ENCODE data around the gene UQCRQ. TPM values are rescaled to one million over a fixed set of nuclear protein-coding genes. Genes with fewer than 3 reads are reported as not detected.

Gene UQCRQ
- total and polyA plus RNA-seq, 12 donors, result 141 to 807 (median 522) TPM

- 81 to 95% (median 88%) methylated on average over 11 to 15 of the region's 15 CpGs for WGBS, 4 donors
- H3K36me3 ChIP-seq (replicated peaks in 1 of 2), result no peaks in the 10 kb centered on the region
- intact Hi-C loops (cut with DNase I), result loop anchor here in 1 of 2 donors (5.0 kb wide), 1 partner anchor 36 kb away; the partner anchor contains the start of genes GDF9 and UQCRQ
- no peak for DNase-seq
- H3K9me3 ChIP-seq (replicated peaks in 1 of 3), result no peaks in the 10 kb centered on the region
- H3K4me1 ChIP-seq (replicated peaks in 1 of 2), result peaks cover 6 to 7% of the 10 kb centered on the region in 2 donors
- H3K4me3 ChIP-seq, result peak overlapping the region in 1 of 4 donors; percentile 81
- H3K27me3 ChIP-seq, result no peaks in the 10 kb centered on the region
- TF ChIP-seq POLR2A (IDR thresholded peaks at IDR 0.05), result no peak
- TF ChIP-seq CTCF (IDR thresholded peaks at IDR 0.05), result no peak
- peak overlapping the region in 1 of 5 donors; percentile 81 for H3K27ac ChIP-seq
Observed at GRCh38 chr5:132831095-132831860, 35.2 kb upstream of the UQCRQ start.

GRCh38 chr5:132832612-132833011 is 33.8 kb upstream of the UQCRQ start:
- intact Hi-C loops (cut with DNase I), result loop anchor here in 1 of 2 donors (5.0 kb wide), 1 partner anchor 35 kb away; the partner anchor contains the start of genes GDF9 and UQCRQ
- TF ChIP-seq POLR2A (IDR thresholded peaks at IDR 0.05) (no peak), CTCF (IDR thresholded peaks at IDR 0.05) (no peak)
- 85 to 95% (median 88%) methylated on average over 5 of the region's 5 CpGs for WGBS, 4 donors
- peaks cover 6 to 7% of the 10 kb centered on the region in 2 donors for H3K4me1 ChIP-seq (replicated peaks in 1 of 2)
- no peak overlapping the region for H3K27ac ChIP-seq
- H3K9me3 ChIP-seq (replicated peaks in 1 of 3), result no peaks in the 10 kb centered on the region
- no peaks in the 10 kb centered on the region for H3K36me3 ChIP-seq (replicated peaks in 1 of 2)
- H3K27me3 ChIP-seq, result no peaks in the 10 kb centered on the region
- H3K4me3 ChIP-seq, result no peak overlapping the region
- no peak for DNase-seq

GRCh38 chr5:132834057-132834456 is 32.4 kb upstream of the UQCRQ start:
- H3K4me1 ChIP-seq (replicated peaks in 1 of 2), result peaks cover 6 to 7% of the 10 kb centered on the region in 2 donors
- no peak overlapping the region for H3K4me3 ChIP-seq
- DNase-seq, result no peak
- 91 to 100% (median 97%) methylated on average over 3 of the region's 3 CpGs for WGBS, 4 donors
- H3K36me3 ChIP-seq (replicated peaks in 1 of 2), result no peaks in the 10 kb centered on the region
- intact Hi-C loops (cut with DNase I), result loop anchor here in 1 of 2 donors (5.0 kb wide), 1 partner anchor 33 kb away; the partner anchor contains the start of genes GDF9 and UQCRQ
- H3K9me3 ChIP-seq (replicated peaks in 1 of 3), result no peaks in the 10 kb centered on the region
- TF ChIP-seq POLR2A (IDR thresholded peaks at IDR 0.05), result no peak
- TF ChIP-seq CTCF (IDR thresholded peaks at IDR 0.05), result no peak
- H3K27me3 ChIP-seq, result no peaks in the 10 kb centered on the region
- H3K27ac ChIP-seq, result no peak overlapping the region

GRCh38 chr5:132836852-132837251 is 29.6 kb upstream of the UQCRQ start:
- no peak for TF ChIP-seq POLR2A (IDR thresholded peaks at IDR 0.05)
- no peak for DNase-seq
- H3K4me3 ChIP-seq, result no peak overlapping the region
- intact Hi-C loops (cut with DNase I), result no loop called here
- WGBS, 4 donors, result 70 to 97% (median 90%) methylated on average over 1 of the region's 1 CpG
- no peaks in the 10 kb centered on the region for H3K27me3 ChIP-seq
- H3K27ac ChIP-seq, result no peak overlapping the region
- H3K36me3 ChIP-seq (replicated peaks in 1 of 2), result no peaks in the 10 kb centered on the region
- H3K4me1 ChIP-seq (replicated peaks in 1 of 2), result no peaks in the 10 kb centered on the region
- no peaks in the 10 kb centered on the region for H3K9me3 ChIP-seq (replicated peaks in 1 of 3)

All from adrenal gland (tissue), 12 donors.